GM18870 (cell line): ENCODE measurements around the gene ERICH3.

ENCODE experiments used
- ATAC-seq: cut with Tn5 transposase; IDR thresholded peaks from one replicate; pipeline ENCODE4 v1.9.1; 2021; ENCODE audit warnings: moderate library complexity; ENCODE audit not compliant: unreplicated experiment

The ERICH3 gene

DNA sequence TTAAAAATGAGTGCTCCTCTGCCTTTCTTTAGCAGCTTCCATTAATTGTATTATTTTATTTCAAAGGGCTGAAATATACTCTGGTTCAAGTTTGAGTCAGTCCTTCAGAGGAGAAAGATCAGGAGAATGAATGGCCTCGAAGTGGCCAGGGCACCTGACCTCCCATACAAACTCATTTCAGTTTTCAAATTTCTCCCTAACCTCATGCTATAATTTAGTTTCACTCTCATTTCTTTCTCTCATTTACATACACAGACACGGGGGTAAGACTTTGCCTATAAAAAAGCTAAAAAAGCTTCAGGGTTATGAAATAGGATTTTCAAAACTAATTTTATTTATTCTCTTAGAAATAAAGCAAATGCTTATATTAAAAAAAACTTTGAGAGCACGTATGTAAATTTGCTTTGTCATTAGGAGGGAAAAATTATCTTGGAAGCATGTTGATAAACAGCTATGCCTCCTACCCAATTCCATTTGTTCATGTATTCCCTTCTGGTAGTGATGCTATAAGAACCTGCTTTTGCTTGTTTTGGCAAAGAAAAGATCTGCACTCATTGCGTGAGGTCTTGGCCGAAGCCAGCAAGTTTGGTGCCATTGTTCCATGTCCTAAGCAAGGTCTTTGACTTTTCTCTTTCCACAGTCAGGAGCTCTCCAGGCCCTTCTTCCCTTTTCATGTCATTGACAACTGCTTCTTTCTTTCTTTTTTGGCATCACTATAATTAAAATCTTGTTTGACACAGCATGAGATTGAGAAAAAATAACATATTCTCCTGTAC, 80.8 kb downstream of the ERICH3 start:
- ATAC-seq: no peak

DNA sequence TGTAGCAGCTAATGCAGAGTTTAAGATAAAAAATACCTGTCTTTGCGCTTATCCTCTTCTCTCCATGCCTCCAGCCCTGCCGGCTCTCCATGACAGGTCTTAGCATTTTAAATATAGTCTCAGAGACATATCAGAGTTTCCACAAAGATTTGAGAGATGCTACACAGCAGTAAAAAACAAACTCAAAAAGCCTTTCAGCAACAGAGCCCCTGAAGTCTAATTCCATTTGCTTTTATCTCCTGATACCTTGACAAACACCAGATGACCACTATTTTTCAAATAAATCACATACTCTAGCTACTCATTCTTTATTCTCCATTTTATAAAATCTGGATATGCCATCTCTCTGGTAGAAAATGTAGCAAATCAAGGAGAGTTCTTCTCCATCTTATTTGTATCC, 81.6 kb downstream of the ERICH3 start:
- ATAC-seq: no peak

DNA sequence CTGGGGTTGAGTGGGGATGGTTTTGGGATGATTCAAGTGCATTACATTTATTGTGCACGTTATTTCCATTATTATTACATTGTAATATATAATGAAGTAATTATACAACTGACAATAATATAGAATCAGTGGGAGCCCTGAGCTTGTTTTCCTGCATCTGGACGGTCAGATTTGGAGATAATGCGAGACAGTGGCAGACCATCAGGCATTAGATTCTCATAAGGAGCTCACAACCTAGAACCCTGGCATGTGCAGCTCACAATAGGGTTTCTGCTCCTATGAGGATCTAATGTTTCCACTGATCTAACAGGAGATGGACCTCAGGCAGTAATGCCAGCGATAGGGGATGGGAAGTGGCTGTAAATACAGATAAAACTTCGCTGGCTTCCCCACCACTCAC, 83.3 kb downstream of the ERICH3 start:
- no peak for ATAC-seq

DNA sequence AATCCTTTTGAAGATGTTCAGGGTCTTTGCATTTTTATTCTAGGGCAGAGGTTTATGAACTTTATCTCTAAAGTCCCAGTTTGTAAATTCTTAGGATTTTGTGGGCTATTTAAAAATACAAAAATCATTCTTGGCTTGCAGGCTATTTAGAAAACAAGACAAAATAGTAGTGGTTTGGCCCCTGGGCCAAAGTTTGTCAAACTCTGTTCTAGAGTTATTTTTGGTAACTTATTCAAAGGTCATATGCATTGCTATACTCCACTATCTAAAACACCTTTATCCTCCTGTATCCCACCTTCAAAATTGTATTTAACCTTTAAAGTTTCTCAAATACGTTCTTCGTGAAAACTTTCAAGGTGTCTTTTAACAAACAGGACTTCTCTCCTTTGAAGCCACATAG, 85.7 kb downstream of the ERICH3 start:
- no peak for ATAC-seq

DNA sequence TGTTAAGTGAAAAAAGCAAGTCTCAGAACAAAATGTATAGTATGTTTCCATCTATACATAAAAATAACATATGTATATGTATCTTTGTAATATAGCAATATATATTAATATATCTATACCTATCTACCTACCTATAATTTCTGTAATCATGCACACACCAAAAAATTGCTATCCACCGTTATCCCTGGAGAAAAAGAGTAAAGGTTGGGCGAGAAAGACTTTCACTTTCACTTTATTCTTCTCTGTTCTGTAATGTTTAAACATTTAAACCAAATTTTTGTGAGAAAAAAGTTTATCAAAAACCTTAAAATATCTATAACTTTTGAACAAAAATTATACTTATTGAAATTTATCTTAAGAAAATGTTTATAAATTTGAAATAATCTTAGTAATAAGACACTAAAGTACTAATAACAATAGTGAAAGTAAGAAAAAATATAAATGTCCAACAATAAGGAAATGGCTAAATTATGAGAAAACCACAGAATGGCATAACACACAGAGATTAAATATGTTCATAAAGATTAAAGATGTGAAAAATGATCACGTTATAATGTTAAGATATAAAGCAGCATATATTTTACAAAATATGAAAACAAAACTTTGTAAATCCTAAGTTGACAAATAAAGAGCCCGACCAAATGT, 87.2 kb downstream of the ERICH3 start:
- no peak for ATAC-seq

DNA sequence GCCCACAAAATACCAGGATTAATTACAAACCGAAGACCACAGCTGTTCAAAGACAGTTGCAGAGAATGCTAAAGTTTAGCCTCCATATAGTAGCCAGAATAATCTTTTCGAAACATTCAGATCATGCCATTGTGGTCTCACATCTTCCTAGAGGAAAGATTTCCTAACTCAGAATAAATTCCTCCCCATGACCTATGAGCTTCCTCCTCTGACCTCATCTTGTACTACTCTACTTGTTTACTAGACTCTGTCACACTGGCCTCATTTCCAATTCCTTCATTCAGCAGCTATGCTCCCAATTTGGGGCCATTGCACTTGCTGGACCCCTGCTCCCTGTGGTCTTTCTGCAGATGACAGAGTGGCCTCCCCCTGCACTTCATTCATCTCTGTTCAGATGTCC, 89.4 kb downstream of the ERICH3 start:
- ATAC-seq: no peak

DNA sequence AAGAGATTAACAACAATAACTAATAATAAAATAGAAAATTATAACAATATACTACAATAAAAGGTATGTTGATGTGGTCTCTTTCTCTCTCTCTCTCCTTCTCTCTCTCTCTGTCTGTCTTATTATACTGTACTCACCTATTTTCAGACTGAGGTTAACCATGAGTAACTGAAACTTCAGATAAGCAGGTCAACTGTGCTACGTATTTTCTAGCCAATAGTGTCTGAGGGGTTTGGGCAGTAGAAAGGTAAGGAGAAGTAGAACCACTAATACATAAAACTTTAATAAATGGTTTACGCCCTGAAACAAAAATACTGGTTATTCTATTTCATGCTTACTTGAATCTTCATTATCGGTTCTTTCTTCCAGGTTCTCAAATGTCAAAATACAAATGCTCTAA, 90.2 kb downstream of the ERICH3 start:
- ATAC-seq: no peak

DNA sequence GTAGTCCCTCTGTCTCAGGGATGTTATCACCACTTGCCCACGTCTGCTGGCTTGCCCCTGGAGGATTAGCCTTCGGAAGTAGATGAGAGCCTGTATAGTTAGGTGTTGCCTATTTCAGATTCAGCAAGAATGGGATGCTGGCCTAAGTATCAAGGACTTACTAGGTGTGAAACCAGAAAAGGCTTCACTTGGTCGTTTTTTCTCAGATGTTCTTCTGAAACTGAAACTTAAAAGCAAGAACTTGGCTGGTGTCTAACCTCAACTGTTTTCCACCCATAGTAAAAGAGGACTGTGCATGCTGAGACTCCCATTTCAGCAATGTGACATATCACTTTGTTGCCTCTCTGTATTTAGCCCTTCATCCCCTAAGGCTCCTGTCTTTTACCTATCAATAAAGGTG, 94.2 kb downstream of the ERICH3 start:
- ATAC-seq: peak; percentile 97

DNA sequence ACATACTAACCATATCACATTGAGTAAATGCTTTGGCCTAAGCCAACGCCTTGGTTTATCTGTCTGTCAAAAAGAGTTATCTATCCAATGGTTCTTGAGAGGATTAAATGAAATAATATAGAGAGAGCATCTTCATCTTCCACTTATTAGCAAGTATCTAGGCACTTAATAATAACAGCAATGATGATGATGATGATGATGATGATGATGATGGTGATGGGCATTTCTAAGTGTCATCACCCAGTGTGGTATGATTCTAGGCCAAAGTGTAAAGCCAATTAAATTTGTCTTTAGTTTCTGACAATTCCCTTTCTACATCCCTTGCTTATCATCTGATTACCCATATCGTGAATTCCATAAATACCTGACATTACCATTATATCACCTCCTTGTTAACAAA, 95.5 kb downstream of the ERICH3 start:
- ATAC-seq: no peak

DNA sequence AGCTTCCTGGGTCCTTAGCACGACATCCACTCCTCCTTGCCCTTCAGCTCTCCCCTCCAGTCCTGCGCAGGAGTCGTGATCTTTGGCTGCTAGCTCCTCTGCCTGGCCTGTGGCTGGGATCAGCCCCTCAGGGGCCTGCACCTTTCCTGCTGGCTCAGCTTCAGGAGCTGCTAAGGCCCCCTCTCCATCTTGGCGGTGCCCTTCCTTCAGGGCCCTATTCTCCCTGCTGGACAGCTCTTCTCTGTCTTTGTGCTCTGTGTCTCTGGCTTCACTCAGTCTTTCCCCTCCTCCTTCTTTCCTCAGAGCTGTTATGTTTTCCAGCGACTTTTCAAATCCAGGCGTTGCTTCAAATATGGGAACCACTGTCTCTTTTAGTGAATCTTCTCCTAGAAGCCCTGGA, 101.7 kb downstream of the ERICH3 start:
- ATAC-seq: no peak

DNA sequence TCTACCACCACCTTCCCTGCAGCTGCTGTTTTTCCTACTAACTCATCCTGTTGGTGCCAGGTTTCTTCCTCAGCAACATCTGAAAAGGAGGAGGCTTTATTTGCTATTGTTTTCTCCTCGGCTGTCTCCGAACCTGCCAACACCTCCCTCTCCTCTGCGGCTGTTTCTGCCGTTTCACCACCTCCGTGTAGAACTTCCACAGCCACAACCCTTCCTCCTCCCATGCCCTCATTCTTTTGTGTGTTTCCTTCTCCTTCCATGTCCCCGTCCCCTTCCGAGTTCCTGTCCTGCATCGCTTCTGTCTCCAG, 102.1 kb downstream of the ERICH3 start:
- no peak for ATAC-seq

DNA sequence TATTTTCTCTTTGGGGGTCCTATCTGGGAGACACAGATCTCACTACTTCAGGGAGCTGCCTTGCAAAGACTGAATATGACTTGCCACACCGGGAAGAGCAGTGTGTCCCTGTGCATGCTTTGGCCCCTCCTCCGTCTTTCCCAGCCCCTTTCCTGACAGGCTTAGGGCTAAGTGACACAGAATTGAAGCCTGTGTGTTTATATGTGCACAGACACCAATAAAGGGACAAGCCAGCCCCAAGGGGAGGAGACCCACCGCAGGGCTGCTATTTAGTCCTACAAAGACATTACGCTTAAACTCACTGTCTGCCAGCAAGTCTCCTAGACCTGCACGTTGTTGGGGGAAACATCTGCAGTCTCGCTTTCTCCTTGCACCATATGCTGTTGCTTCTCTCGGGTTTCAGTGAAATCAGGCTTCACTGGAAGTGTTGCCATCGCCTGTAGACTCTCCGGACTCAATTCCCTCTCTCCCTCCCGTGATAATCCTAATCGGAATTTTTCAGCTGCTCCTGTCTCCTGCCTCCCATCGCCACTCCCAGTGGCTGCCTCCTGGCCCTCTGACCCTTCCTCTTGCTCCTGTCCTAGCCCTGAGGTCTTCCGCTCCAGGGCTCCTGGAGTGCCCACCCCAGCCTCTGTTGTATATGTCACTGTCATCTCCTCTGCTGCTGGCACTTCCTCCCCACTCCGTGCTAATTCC, 102.6 kb downstream of the ERICH3 start:
- ATAC-seq: no peak

DNA sequence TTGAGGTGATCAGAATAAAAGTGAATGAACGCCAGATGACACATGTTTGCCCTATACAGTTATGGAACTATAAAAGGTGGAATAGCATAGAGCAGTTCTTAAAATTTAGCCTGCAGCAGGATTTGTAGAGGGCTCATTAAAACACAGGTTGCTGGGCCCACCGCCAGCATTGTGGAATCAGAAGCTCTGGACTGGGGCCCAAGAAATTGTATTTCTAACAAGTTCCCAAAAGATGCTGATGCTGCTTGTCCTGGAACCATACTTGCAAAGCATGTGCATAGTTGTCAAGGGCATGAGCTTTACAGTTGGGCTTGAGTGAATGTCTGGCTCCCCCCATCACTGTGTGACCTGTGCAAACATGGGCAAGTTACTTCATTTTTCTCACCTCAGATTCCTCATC, 123.7 kb downstream of the ERICH3 start:
- ATAC-seq: no peak

DNA sequence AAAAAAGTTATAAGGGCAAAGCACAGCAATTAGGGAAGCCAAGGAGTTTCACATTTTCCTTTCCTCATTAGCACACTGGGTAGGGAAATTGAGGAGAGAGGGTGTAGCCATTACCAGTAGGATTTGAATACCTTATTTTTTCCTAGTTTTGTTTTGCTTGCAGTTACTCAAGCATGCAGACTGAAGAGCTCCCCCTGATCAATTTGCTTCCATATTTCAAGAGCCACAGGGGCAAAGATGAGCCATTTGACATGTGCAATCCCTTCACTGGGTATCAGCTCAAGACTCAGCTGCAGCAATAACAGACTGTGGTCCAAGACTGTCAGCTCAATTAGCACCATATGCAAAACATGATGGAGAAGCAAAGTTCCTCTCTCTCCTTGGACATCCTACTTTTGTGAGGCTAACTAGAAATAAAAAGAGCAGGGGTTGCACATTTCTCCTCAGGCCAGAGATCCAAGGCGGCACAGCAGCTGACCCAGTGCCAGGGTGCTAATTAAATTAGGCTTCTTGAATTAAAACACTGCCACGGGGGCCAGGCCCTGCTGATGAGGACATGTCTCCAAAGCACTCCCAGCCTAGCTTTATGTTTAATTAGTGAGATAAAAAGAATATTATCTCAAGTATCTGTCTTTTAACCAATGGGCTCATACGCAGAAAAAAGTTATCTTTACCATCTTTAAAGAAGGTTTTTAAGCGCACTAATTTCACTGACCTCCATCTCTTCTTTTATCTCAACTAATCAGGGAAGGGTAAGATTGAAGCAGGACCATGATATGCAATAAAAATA, 124.4 kb downstream of the ERICH3 start:
- ATAC-seq: no peak

DNA sequence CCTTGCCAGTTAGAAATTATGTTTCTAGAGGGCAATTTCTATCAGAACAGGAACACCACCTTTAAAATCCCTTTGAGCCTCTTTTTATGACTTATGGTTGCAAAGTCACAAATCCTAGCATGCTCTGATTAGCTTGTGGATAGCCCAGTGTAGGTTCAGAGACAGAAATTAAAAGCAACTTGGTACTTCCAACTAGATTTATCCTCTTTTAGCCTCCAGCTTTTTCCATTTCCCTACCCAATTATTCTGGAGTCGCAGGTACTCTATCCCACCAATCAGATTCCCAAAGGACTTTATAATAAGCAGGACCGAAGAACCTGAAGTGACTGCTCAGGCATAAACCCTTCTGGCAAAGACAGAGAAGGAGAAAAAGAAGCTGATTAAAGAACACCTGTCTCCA, 127.8 kb downstream of the ERICH3 start:
- no peak for ATAC-seq

DNA sequence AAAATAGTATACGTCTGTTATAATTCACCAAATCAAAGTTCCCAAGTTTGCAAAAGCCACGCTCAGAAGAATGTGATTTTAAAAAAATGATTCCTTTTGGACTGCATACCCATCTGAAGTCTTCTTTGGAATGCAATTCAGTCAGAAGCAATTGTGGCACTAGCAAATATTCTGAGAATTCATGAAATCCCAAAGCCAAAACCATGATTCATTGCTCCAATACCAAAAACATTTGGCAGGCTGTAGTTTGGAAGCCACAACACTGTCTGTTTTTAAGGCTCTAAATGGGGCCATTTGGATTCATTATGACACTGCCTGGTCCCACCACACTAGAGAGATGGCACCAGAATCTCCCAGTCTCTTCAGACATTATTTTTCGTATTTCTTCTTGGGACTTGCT, 139.4 kb downstream of the ERICH3 start:
- ATAC-seq: no peak

DNA sequence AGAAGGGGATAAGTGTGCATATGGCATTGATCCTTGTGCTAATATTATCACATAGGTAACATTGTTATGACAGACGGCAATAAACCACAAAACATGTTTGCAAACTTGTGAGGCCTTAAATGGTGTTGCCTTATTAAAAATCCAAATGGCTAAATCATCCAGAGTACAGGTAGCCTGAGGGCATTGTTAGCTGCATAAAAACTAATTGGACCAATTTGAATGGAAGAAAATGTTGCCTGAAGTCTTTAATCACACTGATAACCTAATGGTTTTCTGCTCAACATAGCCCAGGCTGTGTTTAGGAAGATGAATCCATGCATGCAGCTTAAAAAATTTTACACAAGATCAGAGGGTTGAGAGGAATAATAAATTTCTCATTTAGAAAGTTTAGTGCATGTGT, 141.8 kb downstream of the ERICH3 start:
- ATAC-seq: no peak

DNA sequence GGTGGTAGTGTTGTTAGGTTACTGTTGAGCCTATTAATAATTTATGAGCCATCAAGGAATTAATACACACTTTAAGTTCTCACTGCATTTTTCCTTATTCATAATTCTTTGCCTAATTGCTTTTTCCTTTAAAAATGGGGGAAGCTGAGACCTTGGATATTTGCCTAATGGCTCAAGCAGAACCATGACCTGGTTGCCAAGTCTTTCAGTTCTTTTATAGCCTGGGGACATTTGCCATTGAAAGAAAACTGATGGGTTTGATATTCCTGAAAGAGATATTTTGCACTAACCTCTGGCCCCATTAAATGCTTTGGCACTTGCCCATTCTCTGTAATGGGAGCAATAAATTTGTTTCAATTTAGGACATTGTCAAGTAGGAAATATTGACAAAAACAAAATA, 142.7 kb downstream of the ERICH3 start:
- ATAC-seq: no peak

DNA sequence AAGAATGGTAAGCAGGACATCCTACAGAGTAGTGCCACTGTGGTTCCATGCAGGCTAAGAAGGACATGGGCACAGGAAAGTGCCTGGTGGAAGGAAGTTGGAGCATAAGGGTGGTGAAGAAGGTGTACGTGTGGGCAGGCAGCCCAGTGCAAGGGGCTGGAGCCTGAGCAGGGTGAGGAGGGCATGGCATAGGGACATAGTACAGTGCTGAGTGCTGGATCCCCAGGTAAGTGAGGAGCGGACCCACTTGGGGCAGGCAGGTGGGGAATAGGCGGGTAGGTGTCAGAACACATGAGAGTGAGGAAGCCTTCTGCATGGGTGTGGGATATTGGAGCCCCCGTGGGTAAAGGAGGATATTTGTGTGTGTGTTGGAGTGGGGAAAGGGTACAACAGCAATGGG, 145.5 kb downstream of the ERICH3 start:
- no peak for ATAC-seq

DNA sequence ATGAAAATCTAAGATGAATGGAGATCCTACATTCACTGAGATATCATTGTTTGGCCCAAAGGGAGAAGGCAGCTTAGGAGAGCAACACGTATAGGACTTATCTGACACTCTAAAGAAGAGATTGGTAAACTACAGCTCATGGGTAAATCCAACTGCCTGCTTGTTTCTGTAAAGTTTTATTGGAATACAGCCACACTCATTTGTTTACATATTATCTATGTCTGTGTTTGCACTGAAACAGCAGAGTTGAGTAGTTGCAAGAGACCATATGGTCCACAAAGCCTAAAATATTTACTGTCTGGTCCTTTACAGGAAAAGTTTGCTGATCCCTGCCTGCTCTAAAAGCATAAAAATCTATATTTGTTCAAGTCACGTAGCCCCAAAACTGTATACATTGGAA, 146.9 kb downstream of the ERICH3 start:
- ATAC-seq: no peak

DNA sequence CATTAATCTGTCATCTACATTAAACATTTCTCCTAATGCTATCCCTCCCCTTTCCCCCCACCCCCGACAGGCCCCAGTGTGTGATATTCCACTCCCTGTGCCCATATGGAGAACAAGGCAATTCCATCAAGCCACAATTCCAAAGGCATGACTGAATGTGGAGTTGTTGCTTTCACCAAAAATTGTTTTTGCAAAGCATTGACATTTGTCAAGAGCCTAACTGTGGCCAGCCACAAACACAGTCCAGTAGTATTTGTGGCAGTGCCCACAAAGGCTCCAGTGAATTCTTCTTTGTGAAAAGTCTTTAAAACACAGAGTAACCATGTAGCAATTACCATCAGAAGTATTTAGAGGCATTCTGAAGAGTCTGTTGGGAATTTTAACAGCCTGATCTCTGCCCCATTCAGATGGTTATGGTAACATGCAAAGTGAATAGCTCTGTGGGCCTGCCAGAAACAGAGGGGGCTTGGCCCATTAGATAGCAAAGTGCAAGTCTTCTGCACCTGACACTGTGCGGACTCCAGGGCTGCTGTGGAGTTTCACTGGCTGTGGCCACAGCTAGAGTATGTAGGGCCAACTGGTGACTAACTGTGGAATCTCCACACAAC, 149.6 kb downstream of the ERICH3 start:
- ATAC-seq: no peak
